Liver (tissue), 9 donors: ENCODE data around the gene C1QTNF7. TPM values are rescaled to one million over a fixed set of nuclear protein-coding genes. Genes with fewer than 3 reads are reported as not detected.

Experiments used
- DNase-seq: peaks from one replicate; pipeline ENCODE4 v3.0.0-alpha.2; 2017; ENCODE audit warnings: low spot score
- H3K27ac ChIP-seq, 2 donors: one replicate each; pipeline ENCODE4 v1.7.0; 2013; ENCODE audit warnings: inconsistent platforms in 2 of 2, low read length in 2 of 2, control low read depth in 1 of 2, low read depth in 1 of 2, mild to moderate bottlenecking in 1 of 2
- H3K27me3 ChIP-seq, 4 donors: one replicate each; pipeline versions ENCODE4 v1.6.1 to v1.7.0; 2013; ENCODE audit warnings: low read length in 3 of 4, inconsistent platforms in 1 of 4, mild to moderate bottlenecking in 1 of 4, moderate library complexity in 1 of 4; ENCODE audit not compliant: control insufficient read depth in 4 of 4, insufficient read depth in 4 of 4
- H3K36me3 ChIP-seq, 4 donors: one replicate each; pipeline versions ENCODE4 v1.6.1 to v1.7.0; 2013; ENCODE audit warnings: low read length in 3 of 4, mild to moderate bottlenecking in 3 of 4, low read depth in 1 of 4, moderate library complexity in 1 of 4; ENCODE audit not compliant: control insufficient read depth in 4 of 4, insufficient read depth in 3 of 4
- H3K4me1 ChIP-seq, 4 donors: one replicate each; pipeline versions ENCODE4 v1.6.1 to v1.7.0; 2013; ENCODE audit warnings: low read length in 3 of 4, mild to moderate bottlenecking in 3 of 4, moderate library complexity in 1 of 4; ENCODE audit not compliant: control insufficient read depth in 4 of 4, insufficient read depth in 4 of 4
- H3K4me3 ChIP-seq, 3 donors: one replicate each; pipeline versions ENCODE4 v1.6.1 to v1.7.0; 2013; ENCODE audit warnings: low read length in 3 of 3, control low read depth in 1 of 3, low read depth in 1 of 3, mild to moderate bottlenecking in 1 of 3
- H3K9ac ChIP-seq, 2 donors: one replicate each; pipeline ENCODE4 v1.7.0; 2013; ENCODE audit warnings: low read length in 2 of 2, mild to moderate bottlenecking in 2 of 2, moderate library complexity in 2 of 2, control low read depth in 1 of 2, low read depth in 1 of 2
- H3K9me3 ChIP-seq, 4 donors: one replicate each; pipeline versions ENCODE4 v1.6.1 to v1.7.0; 2013; ENCODE audit warnings: low read length in 3 of 4; ENCODE audit not compliant: control insufficient read depth in 4 of 4
- ATF3 ChIP-seq: IDR thresholded peaks from 2 replicates; pipeline ENCODE4 v1.6.1; 2016; ENCODE audit warnings: antibody characterized with exemption
- CTCF ChIP-seq: fragments of 150-350 bp; IDR thresholded peaks from 2 replicates; pipeline ENCODE4 v1.5.1; 2017; ENCODE audit warnings: improper control_type of control experiment, low read depth, low read length; ENCODE audit not compliant: missing input control
- EGR1 ChIP-seq, 2 donors: IDR thresholded peaks; 2 replicates each; pipeline ENCODE4 v1.6.1; 2016 to 2018; ENCODE audit warnings: antibody characterized with exemption in 2 of 2, low read depth in 2 of 2
- FOXA1 ChIP-seq: IDR thresholded peaks from 2 replicates; pipeline ENCODE4 v1.6.1; 2016; ENCODE audit warnings: antibody characterized with exemption
- FOXA2 ChIP-seq: IDR thresholded peaks from 2 replicates; pipeline ENCODE4 v1.6.1; 2016; ENCODE audit warnings: antibody characterized with exemption
- GABPA ChIP-seq, 2 donors: IDR thresholded peaks in 1 of 2; conservative IDR thresholded peaks in 1 of 2; 2 replicates each; pipeline ENCODE4 v1.6.1; 2016; ENCODE audit warnings: antibody characterized with exemption in 2 of 2, mild to moderate bottlenecking in 1 of 2, moderate library complexity in 1 of 2
- HNF4A ChIP-seq, 2 donors: conservative IDR thresholded peaks; 2 replicates each; pipeline ENCODE4 v1.6.1; 2016; ENCODE audit warnings: antibody characterized with exemption in 2 of 2, mild to moderate bottlenecking in 2 of 2
- HNF4G ChIP-seq: IDR thresholded peaks from 2 replicates; pipeline ENCODE4 v1.6.1; 2016; ENCODE audit warnings: antibody characterized with exemption
- JUND ChIP-seq, 2 donors: IDR thresholded peaks; 2 replicates each; pipeline ENCODE4 v1.6.1; 2016; ENCODE audit warnings: antibody characterized with exemption in 2 of 2
- MAX ChIP-seq: IDR thresholded peaks from 2 replicates; pipeline ENCODE4 v1.6.1; 2016; ENCODE audit warnings: antibody characterized with exemption
- NR2F2 ChIP-seq: IDR thresholded peaks from 2 replicates; pipeline ENCODE4 v1.6.1; 2016; ENCODE audit warnings: antibody characterized with exemption
- RAD21 ChIP-seq, 2 donors: IDR thresholded peaks; 2 replicates each; pipeline ENCODE4 v1.6.1; 2016; ENCODE audit warnings: antibody characterized with exemption in 2 of 2, mild to moderate bottlenecking in 2 of 2
- REST ChIP-seq: IDR thresholded peaks from 2 replicates; pipeline ENCODE4 v1.6.1; 2016; ENCODE audit warnings: antibody characterized with exemption, mild to moderate bottlenecking
- RXRA ChIP-seq, 2 donors: IDR thresholded peaks; 2 replicates each; pipeline ENCODE4 v1.6.1; 2017 to 2018; ENCODE audit warnings: antibody characterized with exemption in 2 of 2, mild to moderate bottlenecking in 1 of 2
- SP1 ChIP-seq: IDR thresholded peaks from 2 replicates; pipeline ENCODE4 v1.6.1; 2018; ENCODE audit warnings: antibody characterized with exemption, mild to moderate bottlenecking
- TAF1 ChIP-seq: conservative IDR thresholded peaks from 2 replicates; pipeline ENCODE4 v1.6.1; 2016; ENCODE audit warnings: antibody characterized with exemption, mild to moderate bottlenecking
- YY1 ChIP-seq: IDR thresholded peaks from 2 replicates; pipeline ENCODE4 v1.6.1; 2016; ENCODE audit warnings: antibody characterized with exemption, mild to moderate bottlenecking
- ZBTB33 ChIP-seq: IDR thresholded peaks from 2 replicates; pipeline ENCODE4 v1.6.1; 2016; ENCODE audit warnings: antibody characterized with exemption
- WGBS: extraction: QIAGEN DNeasy Blood & Tissue Kit; methylation state at CpG from one replicate; pipeline ENCODE4 v1.1.7; 2013; 5-methylcytosine and 5-hydroxymethylcytosine counted together
- polyA plus RNA-seq, 2 donors: library from polyadenylated mRNA; stranded (reverse) in 1 of 2; unstranded in 1 of 2; fragments of 200-250 nt in 1 of 2; fragments of >200 nt in 1 of 2; fragmentation: Nextera tagmentation in 1 of 2; extraction: Ambion mirVana in 1 of 2; gene quantifications; one replicate each; pipeline versions ENCODE4 v1.2.1 to v1.2.3, GENCODE V29; 2013 to 2015
- total RNA-seq, 2 donors: library from RNA; depleted of rRNA; stranded (reverse); fragments of >200 nt; gene quantifications; one replicate each; pipeline ENCODE4 v1.2.3, GENCODE V29; 2014
- donor health status: healthy.
- donor health status: healthy.
- donor health status: healthy.
- donor health status: healthy.
- donor health status: healthy.

The C1QTNF7 gene
- total and polyA plus RNA-seq, 4 donors: 0.33 to 0.55 (median 0.47) TPM

GRCh38 chr4:15416357-15417232, 11.2 kb upstream of the C1QTNF7 start:
- Histone ChIP-seq H3K36me3 (no peaks in the 10 kb centered on the region), H3K27me3 (no peaks in the 10 kb centered on the region), H3K9ac (no peak overlapping the region), H3K4me1 (peaks cover 0 to 6% (median 5%) of the 10 kb centered on the region in 4 donors), H3K27ac (no peak overlapping the region), H3K9me3 (no peaks in the 10 kb centered on the region), H3K4me3 (no peak overlapping the region)
- TF ChIP-seq SP1 (no peak), GABPA (IDR thresholded peaks at IDR 0.05 in 1 of 2, conservative IDR thresholded peaks at IDR 0.05 in 1 of 2) (no peak), YY1 (no peak), MAX (no peak), FOXA2 (no peak), REST (no peak), FOXA1 (no peak), HNF4A (conservative IDR thresholded peaks at IDR 0.05) (no peak), RAD21 (IDR thresholded peaks at IDR 0.05) (no peak), NR2F2 (no peak), JUND (IDR thresholded peaks at IDR 0.05) (no peak), RXRA (IDR thresholded peaks at IDR 0.05) (no peak), HNF4G (no peak), EGR1 (IDR thresholded peaks at IDR 0.05; ENCODE audit: low read depth in 2 of 2) (no peak)
- WGBS: 81% methylated on average over 6 of the region's 6 CpGs
- DNase-seq: no peak

- no peak overlapping the region for H3K4me3 ChIP-seq
- peaks cover 0 to 6% (median 5%) of the 10 kb centered on the region in 4 donors for H3K4me1 ChIP-seq
- TF ChIP-seq RAD21 (IDR thresholded peaks at IDR 0.05) (no peak), ATF3 (no peak), CTCF (no peak), NR2F2 (no peak), MAX (no peak), JUND (IDR thresholded peaks at IDR 0.05) (no peak), ZBTB33 (no peak), TAF1 (no peak), HNF4A (conservative IDR thresholded peaks at IDR 0.05) (no peak), FOXA1 (no peak), SP1 (no peak), RXRA (IDR thresholded peaks at IDR 0.05) (no peak)
- H3K27me3 ChIP-seq: no peaks in the 10 kb centered on the region
- no peaks in the 10 kb centered on the region for H3K9me3 ChIP-seq
- H3K27ac ChIP-seq: no peak overlapping the region
- no peak overlapping the region for H3K9ac ChIP-seq
- no peak for DNase-seq
- no peaks in the 10 kb centered on the region for H3K36me3 ChIP-seq
Observed at GRCh38 chr4:15417233-15417660, 10.6 kb upstream of the C1QTNF7 start.
